Right renal cortex interstitium (tissue), 3 donors: ENCODE data around the gene ADGRB2. TPM values are rescaled to one million over a fixed set of nuclear protein-coding genes. Genes with fewer than 3 reads are reported as not detected.

Source experiments
- DNase-seq, 3 donors: peaks; one replicate each; pipeline ENCODE4 v3.0.0-alpha.2; 2013; ENCODE audit warnings: low read depth in 3 of 3, low spot score in 2 of 3
- polyA plus RNA-seq, 3 donors: library from polyadenylated mRNA; unstranded; fragments of 120-200 nt; gene quantifications; one replicate each; pipeline ENCODE4 v1.2.1, GENCODE V29; 2013; ENCODE audit not compliant: insufficient read length in 3 of 3

Gene ADGRB2
- polyA plus RNA-seq, 3 donors = 8.6 to 10.6 (median 10.1) TPM

- DNase-seq = no peak
Observed at GRCh38 chr1:31796707-31797106, 32.6 kb upstream of the ADGRB2 start.

- DNase-seq = no peak
Observed at GRCh38 chr1:31795801-31796621, 31.9 kb upstream of the ADGRB2 start.

GRCh38 chr1:31795096-31795675, 31.0 kb upstream of the ADGRB2 start:
- DNase-seq = no peak

- DNase-seq = no peak
Observed at GRCh38 chr1:31793586-31794285, 29.6 kb upstream of the ADGRB2 start.

- DNase-seq = no peak
Observed at GRCh38 chr1:31793086-31793485, 28.9 kb upstream of the ADGRB2 start.

GRCh38 chr1:31792541-31792940, 28.4 kb upstream of the ADGRB2 start:
- DNase-seq = no peak

GRCh38 chr1:31792116-31792515, 28.0 kb upstream of the ADGRB2 start:
- no peak for DNase-seq

GRCh38 chr1:31791131-31791858, 27.2 kb upstream of the ADGRB2 start:
- DNase-seq = no peak

GRCh38 chr1:31790641-31791091, 26.5 kb upstream of the ADGRB2 start:
- no peak for DNase-seq

GRCh38 chr1:31790140-31790539, 26.0 kb upstream of the ADGRB2 start:
- no peak for DNase-seq

GRCh38 chr1:31789259-31790065, 25.3 kb upstream of the ADGRB2 start:
- DNase-seq = peak; percentile 60 to 82 (median 77)

- no peak for DNase-seq
Observed at GRCh38 chr1:31788825-31789256, 24.7 kb upstream of the ADGRB2 start.

GRCh38 chr1:31788138-31788824, 24.1 kb upstream of the ADGRB2 start:
- peak; percentile 69 to 82 (median 78) for DNase-seq

- no peak for DNase-seq
Observed at GRCh38 chr1:31787786-31788137, 23.6 kb upstream of the ADGRB2 start.

GRCh38 chr1:31787261-31787660, 23.1 kb upstream of the ADGRB2 start:
- no peak for DNase-seq

- no peak for DNase-seq
Observed at GRCh38 chr1:31786366-31787060, 22.4 kb upstream of the ADGRB2 start.

GRCh38 chr1:31785947-31786290, 21.8 kb upstream of the ADGRB2 start:
- DNase-seq = no peak

- DNase-seq = no peak
Observed at GRCh38 chr1:31785020-31785946, 21.1 kb upstream of the ADGRB2 start.
